HG02885 (cell line): ENCODE measurements around the gene FRMD4B.
A peak's percentile ranks its signal among the peaks of the same experiment; 100 is the strongest.

Experiments used
- ATAC-seq: cut with Tn5 transposase; IDR thresholded peaks from one replicate; pipeline ENCODE4 v1.9.1; 2021; ENCODE audit warnings: mild to moderate bottlenecking; ENCODE audit not compliant: unreplicated experiment, poor library complexity

The FRMD4B gene

DNA sequence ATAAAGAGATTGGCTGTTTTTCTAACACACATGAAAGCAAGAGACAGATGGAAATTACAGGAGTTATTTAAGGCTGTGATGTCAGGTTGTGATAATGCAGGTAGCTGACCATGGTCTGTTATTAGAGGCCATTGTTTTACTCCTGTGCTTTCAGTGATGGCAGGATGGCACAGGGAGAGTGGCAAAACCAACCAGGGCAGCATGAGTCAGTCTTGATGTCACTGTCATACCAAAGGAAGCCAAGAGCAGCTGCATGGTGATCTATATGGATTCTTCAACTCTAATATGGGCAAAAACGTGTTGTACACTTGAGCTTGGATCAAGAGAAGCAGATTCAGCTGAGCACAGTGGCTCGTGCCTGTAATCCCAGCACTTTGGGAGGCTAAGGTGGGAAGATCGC, 171.6 kb downstream of the FRMD4B start:
- ATAC-seq, result no peak

DNA sequence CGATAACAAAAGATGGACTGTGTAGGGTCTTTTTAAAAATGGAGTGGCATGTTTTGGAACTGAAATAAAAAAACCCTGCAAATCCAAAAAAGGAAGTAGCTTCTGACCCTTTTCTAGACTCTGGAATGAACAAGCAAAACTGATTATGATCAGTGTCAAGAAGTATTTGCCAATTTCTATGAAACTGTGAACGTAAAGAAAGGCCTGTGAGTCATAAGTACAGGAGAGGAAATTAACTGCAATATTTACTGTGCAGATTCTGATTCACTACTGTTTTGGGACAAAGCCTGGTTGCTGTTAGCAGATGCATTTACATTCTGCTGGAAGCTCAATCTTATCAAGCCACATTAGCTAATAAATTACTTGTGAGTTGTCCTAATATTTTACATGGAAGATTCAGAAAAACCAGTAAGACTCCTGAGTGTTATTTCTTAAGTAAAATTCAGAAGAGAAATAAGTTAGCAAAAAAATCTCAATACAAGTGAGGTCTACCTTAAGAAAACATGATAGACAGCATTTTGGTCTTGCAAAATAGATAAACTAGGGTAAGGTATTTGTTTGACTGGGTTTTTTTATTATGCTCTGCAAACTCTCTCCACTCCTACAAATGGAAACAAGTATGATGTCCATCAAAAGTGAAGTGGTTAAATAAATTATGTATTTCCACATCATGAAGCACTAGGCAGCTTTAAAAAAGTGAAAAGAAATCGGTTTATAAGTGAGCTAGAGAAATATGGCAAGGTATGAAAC, 173.3 kb downstream of the FRMD4B start:
- peak; percentile 88 for ATAC-seq

DNA sequence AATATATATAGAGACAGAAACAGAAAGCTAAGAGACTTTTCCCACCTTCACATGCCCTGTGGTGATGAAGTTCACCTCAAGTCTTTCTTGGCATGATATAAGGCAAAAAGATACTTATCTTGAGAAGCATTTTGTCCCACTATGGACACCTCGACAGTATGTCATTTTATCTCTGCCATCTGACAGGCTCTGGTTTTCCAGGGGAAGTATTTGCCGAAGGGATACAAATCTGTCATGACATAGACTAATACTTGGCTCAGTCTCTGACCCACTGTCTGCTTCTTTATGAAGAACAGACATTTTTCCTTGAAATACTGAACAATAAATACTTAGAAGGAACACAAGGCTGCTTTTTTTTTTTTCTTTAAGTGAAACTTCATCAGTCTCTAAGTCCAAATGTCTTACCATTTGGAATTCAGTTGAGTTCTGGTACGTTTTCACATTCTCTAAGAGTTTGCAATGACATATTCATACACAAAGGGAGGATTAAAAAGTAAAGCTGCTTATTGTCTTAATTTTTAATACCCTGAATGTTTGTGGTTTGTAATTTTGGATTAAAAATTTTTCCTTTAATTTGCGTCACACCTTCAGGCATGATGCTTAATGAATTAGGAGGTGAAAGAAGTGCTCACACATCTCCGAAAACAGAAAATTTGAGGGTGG, 175.7 kb downstream of the FRMD4B start:
- no peak for ATAC-seq

- ATAC-seq, result no peak
Measured at GRCh38 chr3:69209413-69209812, 176.5 kb downstream of the FRMD4B start.

- no peak for ATAC-seq
Measured at GRCh38 chr3:69207031-69207430, 178.9 kb downstream of the FRMD4B start.

DNA sequence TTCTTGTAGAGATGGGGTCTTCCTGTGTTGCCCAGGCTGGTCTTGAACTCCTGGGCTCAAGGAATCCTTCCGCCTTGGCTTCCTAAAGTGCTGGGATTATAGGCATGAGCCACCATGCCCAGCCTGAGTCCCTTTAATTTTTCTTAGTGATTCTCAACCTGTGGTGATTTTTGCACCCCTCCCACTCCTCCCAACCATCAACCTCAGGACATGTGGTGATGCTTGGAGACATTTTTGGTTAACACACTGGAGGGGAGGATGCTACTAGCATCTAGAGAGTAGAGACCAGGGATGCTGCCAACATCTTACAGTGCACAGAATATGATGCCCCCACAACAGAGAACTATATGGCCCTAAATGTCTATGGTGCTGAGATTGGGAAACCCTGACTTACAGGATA, 180.5 kb downstream of the FRMD4B start:
- no peak for ATAC-seq

DNA sequence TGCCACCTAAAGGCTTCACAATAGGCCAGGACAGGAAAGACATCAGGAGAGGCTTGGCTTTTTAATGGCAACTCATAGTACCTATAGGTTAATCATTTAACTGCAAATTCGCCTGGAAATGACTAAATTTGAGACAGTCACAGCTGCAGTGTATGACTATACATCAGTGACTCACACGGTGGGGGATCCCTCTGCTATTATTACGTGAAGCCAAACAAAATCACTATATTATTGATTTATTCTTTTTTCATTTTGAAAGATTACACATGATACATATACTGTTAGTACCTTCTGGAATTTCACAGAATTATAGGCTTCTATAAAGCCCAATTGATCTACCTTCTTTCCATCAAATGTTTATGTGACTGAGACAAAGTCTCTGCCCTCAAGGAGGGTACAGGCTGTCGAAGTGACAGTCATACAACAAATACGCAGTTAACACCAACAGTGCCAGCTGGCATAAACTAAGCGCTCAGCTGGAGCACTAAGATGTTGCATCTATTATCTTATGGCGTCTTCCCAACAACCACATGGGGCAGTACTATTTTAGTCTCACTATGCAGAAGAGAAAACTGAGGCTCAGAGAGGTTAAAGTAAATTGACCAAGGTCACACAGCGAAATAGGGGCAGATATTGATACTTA, 181.5 kb downstream of the FRMD4B start:
- ATAC-seq, result peak; percentile 76

DNA sequence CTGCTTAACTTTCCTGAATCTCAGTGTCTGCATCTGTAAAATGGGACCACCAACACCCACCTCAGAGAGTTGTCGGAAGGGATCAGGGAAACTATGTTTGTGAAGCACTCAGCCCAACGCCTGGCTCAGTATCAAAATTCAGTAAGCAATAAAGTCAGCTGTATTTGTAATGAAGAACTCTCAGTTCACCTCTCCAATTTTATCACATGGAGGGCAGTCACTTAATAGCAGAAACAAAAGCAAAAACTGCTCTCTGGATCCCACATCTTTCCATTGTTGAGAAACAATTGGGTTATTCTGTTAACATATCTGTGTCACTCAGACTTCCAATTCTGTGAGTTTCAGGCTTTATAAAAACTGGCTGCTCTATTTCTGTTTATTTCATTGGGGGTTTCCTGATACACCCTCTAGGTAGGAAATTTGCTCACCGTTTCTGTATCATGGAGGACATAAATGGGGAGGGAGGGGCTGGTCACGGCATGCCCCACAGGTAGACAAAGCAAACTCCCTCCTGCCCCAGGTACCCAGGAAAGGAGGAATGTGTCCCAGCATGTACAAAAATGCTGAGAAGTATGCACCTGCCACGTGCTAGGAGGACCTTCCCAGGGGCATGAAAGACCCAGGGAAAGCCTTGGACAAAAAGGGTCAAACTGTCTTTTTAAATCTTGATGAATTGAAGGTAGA, 182.1 kb downstream of the FRMD4B start:
- ATAC-seq, result no peak

- ATAC-seq, result no peak
Measured at GRCh38 chr3:69201658-69202057, 184.2 kb downstream of the FRMD4B start.

- no peak for ATAC-seq
Measured at GRCh38 chr3:69200384-69201068, 185.4 kb downstream of the FRMD4B start.

DNA sequence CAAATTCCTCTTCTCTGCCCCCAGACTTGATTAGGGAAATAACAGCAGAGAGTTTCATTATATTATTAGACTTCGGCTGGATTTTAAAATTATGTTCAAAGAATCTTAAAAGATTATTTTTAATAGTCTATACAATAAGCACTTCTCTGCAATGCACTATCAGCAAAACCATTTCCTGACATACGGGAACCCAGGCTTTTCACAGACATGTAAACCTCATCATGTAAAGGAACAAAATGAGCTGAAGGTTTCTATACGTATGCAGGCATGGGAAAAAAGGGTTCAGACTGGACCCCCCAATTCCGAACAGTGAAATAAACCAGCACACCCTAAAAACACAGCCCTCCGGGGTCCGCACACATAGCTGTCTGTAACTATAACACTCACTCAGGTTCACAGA, 185.9 kb downstream of the FRMD4B start:
- ATAC-seq, result no peak

- ATAC-seq, result no peak
Measured at GRCh38 chr3:69197922-69198530, 187.9 kb downstream of the FRMD4B start.

GRCh38 chr3:69197455-69197854, 188.4 kb downstream of the FRMD4B start:
- ATAC-seq, result no peak

DNA sequence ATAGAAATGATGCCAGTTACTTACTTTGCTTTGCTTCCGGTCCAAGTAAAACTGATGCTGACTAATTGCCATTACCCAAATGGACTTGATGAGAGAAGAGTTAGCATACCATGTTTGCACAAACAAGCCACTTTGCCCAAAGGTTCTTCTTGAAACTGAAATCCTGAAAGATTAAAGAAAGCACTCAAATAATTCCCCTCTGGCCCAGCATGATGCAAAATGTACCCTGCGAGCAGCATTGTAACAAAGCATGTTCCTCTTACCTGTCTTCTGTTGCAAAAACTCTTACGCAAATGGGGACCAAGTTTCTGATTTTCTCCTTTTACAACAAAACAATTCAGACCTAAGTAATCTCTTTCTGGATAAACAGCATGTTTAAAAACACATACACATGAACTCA, 189.0 kb downstream of the FRMD4B start:
- ATAC-seq, result no peak

DNA sequence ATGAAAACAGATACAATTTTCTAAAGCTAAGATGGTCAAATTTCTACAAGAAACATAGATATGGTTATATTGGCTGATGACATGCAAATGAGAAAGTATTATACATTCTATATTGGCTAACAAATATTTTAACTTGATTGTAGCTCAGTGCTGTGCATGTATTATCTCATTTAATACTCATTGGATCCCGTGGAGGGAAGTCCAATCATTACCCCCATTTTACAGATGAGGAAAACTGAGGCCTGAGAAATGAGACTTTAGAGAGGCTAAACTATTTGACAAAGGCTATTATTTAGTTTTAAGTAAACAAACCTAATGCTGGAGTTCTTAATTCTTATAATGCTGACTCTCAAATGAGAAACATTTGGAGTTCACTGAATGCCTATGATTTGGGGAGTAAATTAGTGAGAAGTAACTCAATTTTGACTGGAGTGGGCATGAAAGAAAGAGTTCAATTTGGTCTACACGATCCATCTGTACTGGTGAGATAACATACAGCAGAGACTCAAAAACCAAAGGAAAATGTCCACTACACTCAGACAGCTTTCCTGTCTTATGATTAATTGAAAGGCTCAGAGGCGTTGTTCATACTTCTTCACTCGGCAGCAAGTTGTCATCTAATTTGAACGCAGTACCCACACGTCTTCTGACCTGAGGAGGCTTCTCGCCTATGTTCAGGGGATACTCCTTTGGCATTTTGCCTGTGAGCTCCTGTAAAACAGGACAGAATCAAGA, 191.3 kb downstream of the FRMD4B start:
- ATAC-seq, result no peak

DNA sequence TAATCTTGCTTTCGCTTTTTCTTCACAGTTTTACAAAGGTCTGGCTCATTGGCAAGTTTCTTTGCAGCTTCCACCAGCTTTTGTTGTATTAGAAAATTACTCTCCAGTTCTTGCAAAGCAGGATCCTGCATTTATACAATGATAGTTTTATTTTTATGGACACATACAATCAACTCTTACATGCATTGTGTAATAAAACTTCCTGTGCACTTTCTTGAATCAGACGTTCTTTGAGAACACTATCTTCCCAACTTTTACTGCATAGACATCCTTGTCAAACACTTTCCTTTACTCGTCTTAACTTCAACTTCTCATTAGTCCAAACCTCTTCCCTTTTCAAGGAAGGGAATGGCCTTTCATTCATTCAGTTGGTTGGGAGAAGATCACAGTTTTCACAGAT, 192.1 kb downstream of the FRMD4B start:
- no peak for ATAC-seq

GRCh38 chr3:69191516-69191915, 194.4 kb downstream of the FRMD4B start:
- ATAC-seq, result no peak

DNA sequence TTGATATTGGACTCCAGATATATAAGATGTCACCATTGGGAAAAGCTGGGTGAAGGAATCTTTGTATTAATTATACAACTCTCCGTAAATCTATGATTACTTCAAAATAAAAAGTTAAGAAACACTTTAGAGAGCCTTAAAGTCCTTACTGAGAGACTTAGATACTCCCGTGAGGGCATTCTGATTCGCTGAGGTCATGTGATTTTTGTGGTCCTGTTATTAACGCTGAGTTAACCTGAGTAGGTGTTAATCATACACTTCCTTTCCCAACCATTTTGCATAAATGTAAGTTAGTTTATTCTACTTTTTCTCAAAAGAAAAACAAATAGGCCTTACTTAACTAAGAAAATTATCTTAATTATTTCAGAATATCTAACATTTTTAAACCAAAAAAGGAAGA, 196.4 kb downstream of the FRMD4B start:
- ATAC-seq, result no peak

- ATAC-seq, result no peak
Measured at GRCh38 chr3:69186575-69187093, 199.3 kb downstream of the FRMD4B start.
